Measurements from ENCODE around the gene ARHGEF2.
A peak's percentile ranks its signal among the peaks of the same experiment; 100 is the strongest.
"Not testable (repeated sequence)": the region's sequence is repeated elsewhere in the genome, so short reads cannot be mapped to it uniquely, and the experiment has no call there.

The ARHGEF2 gene

GRCh38 chr1:155989242-155990004, 11.1 kb upstream of the ARHGEF2 start:
- peak; percentile 81 for DNase-seq

- DNase-seq, result not testable (repeated sequence)
These were observed 6.7 kb upstream of the ARHGEF2 start for GRCh38 chr1:155984903-155985645.

- no peak for DNase-seq
These were observed 6.0 kb upstream of the ARHGEF2 start for GRCh38 chr1:155984341-155984740.

- no peak for DNase-seq
These were observed 5.1 kb upstream of the ARHGEF2 start for GRCh38 chr1:155983191-155984024.

- DNase-seq, result no peak
These were observed 3.8 kb upstream of the ARHGEF2 start for GRCh38 chr1:155982106-155982505.

GRCh38 chr1:155981266-155982088, 3.1 kb upstream of the ARHGEF2 start:
- DNase-seq, result no peak

- DNase-seq, result no peak
These were observed 1.4 kb upstream of the ARHGEF2 start for GRCh38 chr1:155979597-155980343.

GRCh38 chr1:155978973-155979429, 654 bp upstream of the ARHGEF2 start:
- no peak for DNase-seq

- peak; percentile 49 for DNase-seq
These were observed 540 bp downstream of the ARHGEF2 start for GRCh38 chr1:155977690-155978324.

- DNase-seq, result no peak
These were observed 1.2 kb downstream of the ARHGEF2 start for GRCh38 chr1:155976913-155977689.

GRCh38 chr1:155976062-155976912, 2.1 kb downstream of the ARHGEF2 start:
- DNase-seq, result no peak

GRCh38 chr1:155975375-155976061, 2.8 kb downstream of the ARHGEF2 start:
- DNase-seq, result no peak

- no peak for DNase-seq
These were observed 3.9 kb downstream of the ARHGEF2 start for GRCh38 chr1:155974208-155975115.

GRCh38 chr1:155973723-155974122, 4.6 kb downstream of the ARHGEF2 start:
- no peak for DNase-seq

- no peak for DNase-seq
These were observed 6.2 kb downstream of the ARHGEF2 start for GRCh38 chr1:155971910-155972809.

- DNase-seq, result no peak
These were observed 7.7 kb downstream of the ARHGEF2 start for GRCh38 chr1:155970531-155971167.
